Prostate gland (tissue), 2 donors: Measurements from ENCODE around the gene KCNN3. TPM values are rescaled to one million over a fixed set of nuclear protein-coding genes. Genes with fewer than 3 reads are reported as not detected.

Experiments used
- DNase-seq: peaks from one replicate; pipeline ENCODE4 v3.0.0-alpha.2; 2019; ENCODE audit warnings: low spot score
- H3K27ac ChIP-seq, 2 donors: fragments of 200-600 bp; sonication (generic); 2 replicates each; pipeline ENCODE4 v1.5.1; 2017 to 2019
- H3K27me3 ChIP-seq: fragments of 200-600 bp; sonication (generic); replicated peaks from 2 replicates; pipeline ENCODE4 v1.5.1; 2019; ENCODE audit not compliant: insufficient read depth
- H3K36me3 ChIP-seq, 2 donors: fragments of 200-600 bp; sonication (generic); 1 replicate in 1 of 2; 2 replicates in 1 of 2; pipeline versions ENCODE4 v1.5.1 to v1.8.1; 2017 to 2019
- H3K4me1 ChIP-seq: fragments of 200-600 bp; sonication (generic); replicated peaks from 2 replicates; pipeline ENCODE4 v1.5.1; 2019
- H3K4me3 ChIP-seq, 2 donors: fragments of 200-600 bp; sonication (generic); 2 replicates each; pipeline ENCODE4 v1.5.1; 2017 to 2019
- H3K9me3 ChIP-seq: fragments of 200-600 bp; sonication (generic); 2 replicates; pipeline ENCODE4 v1.5.1; 2017
- POLR2A ChIP-seq: fragments of 450-650 bp; IDR thresholded peaks from one replicate; pipeline ENCODE4 v1.6.1; 2016; ENCODE audit warnings: antibody characterized with exemption, mild to moderate bottlenecking
- POLR2AphosphoS5 ChIP-seq: sonication (generic); formaldehyde crosslinking; IDR thresholded peaks from one replicate; pipeline ENCODE4 v1.6.1; 2017; ENCODE audit warnings: antibody characterized with exemption
- WGBS: methylation state at CpG from one replicate; pipeline ENCODE4 v1.1.5; 2018; 5-methylcytosine and 5-hydroxymethylcytosine counted together
- intact Hi-C: fragments of 100-400 bp; cut with DNase I; formaldehyde crosslinking; loops from one replicate; pipeline ENCODE4 v1.14.2; 2022
- total RNA-seq, 2 donors: library from RNA; depleted of rRNA; stranded (reverse); fragments of >200 nt; gene quantifications; one replicate each; pipeline ENCODE4 v1.1.0, GENCODE V29; 2016
- TF ChIP-seq, protein P1 (sequence below), 4 experiments: fragments of 200-600 bp in 2 of 4; fragments of 450-650 bp in 2 of 4; sonication (generic) in 2 of 4; IDR thresholded peaks; 1 replicate in 3 of 4; 2 replicates in 1 of 4; pipeline ENCODE4 v1.5.1; 2016 to 2019; ENCODE audit warnings: antibody characterized with exemption in 4 of 4, mild to moderate bottlenecking in 2 of 4, moderate library complexity in 2 of 4

Gene KCNN3
- total RNA-seq, 2 donors from 2014 or later, result 1.2 to 3.0 TPM

DNA sequence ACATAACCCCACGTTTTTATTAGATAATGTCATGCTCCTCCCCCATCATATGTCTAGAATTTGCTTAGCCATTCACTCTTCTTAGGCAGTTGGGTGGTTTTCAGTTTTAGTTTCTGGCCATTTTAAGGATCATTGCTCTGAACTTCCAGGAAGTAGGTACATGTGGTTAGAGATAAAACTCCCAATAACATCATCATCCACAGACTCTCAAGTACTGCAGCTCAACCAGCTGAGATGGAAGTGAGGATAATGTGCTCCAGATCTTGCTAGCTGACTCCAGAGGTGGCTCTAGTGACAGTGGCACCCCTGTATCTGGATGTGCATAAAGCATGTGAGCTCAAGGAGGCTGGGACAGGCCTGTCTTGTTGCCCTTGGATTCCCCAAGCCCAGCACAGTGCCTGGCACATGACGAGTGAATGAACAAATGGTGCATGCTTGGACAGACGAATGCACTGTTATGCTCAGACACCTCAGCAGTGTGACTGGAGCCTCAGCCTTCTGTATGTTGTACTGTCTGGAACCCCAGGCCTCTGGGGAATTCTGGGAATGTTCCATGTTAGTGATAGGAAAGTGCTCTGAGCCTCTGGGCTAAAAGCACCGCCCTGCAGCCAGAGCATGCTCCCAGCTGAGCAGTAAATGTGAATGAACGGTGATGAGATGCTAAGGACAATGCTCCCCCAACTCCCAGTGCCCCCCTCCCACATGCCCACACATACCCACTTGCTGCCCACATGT, 16.4 kb upstream of the KCNN3 start:
- no peaks in the 10 kb centered on the region for H3K36me3 ChIP-seq
- H3K27ac ChIP-seq, result no peak overlapping the region
- no peak for DNase-seq
- no peak overlapping the region for H3K4me3 ChIP-seq
- no peaks in the 10 kb centered on the region for H3K4me1 ChIP-seq
- 77% methylated on average over 5 of the region's 5 CpGs for WGBS
- H3K9me3 ChIP-seq, result no peaks in the 10 kb centered on the region
- no peaks in the 10 kb centered on the region for H3K27me3 ChIP-seq
- intact Hi-C loops, result no loop called here
- TF ChIP-seq, protein P1, sequence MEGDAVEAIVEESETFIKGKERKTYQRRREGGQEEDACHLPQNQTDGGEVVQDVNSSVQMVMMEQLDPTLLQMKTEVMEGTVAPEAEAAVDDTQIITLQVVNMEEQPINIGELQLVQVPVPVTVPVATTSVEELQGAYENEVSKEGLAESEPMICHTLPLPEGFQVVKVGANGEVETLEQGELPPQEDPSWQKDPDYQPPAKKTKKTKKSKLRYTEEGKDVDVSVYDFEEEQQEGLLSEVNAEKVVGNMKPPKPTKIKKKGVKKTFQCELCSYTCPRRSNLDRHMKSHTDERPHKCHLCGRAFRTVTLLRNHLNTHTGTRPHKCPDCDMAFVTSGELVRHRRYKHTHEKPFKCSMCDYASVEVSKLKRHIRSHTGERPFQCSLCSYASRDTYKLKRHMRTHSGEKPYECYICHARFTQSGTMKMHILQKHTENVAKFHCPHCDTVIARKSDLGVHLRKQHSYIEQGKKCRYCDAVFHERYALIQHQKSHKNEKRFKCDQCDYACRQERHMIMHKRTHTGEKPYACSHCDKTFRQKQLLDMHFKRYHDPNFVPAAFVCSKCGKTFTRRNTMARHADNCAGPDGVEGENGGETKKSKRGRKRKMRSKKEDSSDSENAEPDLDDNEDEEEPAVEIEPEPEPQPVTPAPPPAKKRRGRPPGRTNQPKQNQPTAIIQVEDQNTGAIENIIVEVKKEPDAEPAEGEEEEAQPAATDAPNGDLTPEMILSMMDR (IDR thresholded peaks at IDR 0.05), result no peak
- no peak for TF ChIP-seq POLR2AphosphoS5
- TF ChIP-seq POLR2A, result no peak

DNA sequence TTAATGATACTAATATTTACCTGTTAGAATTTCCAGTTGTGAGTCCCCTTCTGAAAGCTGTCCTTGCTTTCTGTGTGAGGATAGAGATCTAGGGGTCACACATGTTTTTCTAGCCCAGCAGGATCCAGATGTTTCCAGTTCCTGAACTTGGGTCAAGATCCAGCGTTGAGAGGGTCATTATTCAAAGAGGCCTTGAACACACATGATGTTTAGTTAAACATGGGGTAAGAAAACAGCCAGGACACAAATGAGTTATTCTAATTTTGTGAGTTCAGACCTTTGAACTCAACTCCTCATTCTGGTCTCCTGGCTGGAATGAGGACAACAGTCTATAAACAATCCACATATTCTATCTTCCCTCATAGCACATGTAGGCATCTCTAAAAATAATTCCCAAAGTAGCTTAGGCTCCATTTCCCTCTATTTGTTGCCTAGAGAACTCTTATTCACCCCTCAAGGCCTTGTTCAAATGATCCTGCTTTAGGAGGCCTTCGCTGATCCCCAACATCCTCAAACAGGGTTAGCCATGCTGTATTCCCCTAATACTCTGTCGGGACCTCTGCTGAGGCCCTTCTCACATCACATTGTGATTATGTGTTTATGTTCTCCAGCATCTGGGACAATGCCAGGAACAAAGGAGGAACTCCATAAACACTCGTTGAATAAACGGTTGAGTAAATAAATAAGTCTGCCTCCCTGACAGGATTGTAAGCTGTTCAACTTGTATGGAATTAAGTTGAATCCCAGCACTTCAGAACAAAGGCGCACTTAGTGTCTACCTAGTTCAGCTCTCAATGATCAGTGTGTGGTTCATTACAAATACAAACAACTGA, 15.0 kb upstream of the KCNN3 start:
- TF ChIP-seq POLR2A (no peak), POLR2AphosphoS5 (peak; percentile 76)
- Histone ChIP-seq H3K4me1 (no peaks in the 10 kb centered on the region), H3K4me3 (no peak overlapping the region), H3K36me3 (no peaks in the 10 kb centered on the region), H3K27me3 (no peaks in the 10 kb centered on the region), H3K9me3 (no peaks in the 10 kb centered on the region), H3K27ac (peak overlapping the region in 1 of 2 donors; percentile 24)
- intact Hi-C loops, result no loop called here
- DNase-seq, result peak; percentile 43
- 45% methylated on average over 6 of the region's 6 CpGs for WGBS

DNA sequence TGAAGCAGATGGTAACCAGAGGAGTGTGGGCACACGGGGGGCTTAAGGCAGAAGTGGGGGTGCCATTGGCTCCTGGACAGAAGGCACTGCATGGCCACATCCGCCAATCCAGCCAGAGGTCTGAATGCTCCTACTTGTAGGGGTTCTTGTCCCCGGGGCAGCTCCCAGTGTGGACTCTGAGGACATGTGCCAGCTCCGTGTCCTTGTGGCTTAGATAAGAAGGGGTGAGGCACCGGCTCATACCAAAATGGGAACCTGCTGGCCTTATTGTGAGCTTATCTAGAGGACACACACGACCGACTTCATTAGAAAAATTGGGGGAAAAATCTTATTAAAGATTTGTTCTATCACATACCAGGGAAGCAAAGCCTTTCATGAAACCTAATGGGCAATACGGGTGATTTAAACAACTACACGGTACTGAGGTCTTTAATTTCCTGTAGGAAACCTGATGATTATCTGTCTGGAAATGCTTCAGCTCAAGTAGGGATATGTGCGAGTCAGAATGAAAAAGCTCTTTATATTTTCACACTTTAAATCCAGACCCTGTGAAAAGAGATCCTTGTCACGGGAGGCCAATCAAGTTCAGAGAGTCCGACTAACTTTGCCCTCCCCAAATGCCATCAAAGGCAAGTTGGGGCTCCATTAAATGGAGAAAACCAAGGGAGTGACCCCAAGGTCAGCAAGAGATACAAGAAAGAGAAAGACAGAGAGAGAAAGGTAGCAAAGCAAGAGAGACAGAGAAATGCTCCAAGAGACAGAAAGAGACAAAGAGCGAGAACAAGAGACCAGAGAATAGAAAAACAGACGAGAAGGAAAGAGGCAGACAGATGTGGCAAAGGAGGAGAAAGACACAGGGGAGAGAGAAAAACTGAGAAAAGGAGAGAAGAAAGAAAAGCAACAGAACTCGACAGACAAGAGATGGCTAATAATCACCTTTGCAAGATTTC, 14.1 kb upstream of the KCNN3 start:
- intact Hi-C loops, result no loop called here

DNA sequence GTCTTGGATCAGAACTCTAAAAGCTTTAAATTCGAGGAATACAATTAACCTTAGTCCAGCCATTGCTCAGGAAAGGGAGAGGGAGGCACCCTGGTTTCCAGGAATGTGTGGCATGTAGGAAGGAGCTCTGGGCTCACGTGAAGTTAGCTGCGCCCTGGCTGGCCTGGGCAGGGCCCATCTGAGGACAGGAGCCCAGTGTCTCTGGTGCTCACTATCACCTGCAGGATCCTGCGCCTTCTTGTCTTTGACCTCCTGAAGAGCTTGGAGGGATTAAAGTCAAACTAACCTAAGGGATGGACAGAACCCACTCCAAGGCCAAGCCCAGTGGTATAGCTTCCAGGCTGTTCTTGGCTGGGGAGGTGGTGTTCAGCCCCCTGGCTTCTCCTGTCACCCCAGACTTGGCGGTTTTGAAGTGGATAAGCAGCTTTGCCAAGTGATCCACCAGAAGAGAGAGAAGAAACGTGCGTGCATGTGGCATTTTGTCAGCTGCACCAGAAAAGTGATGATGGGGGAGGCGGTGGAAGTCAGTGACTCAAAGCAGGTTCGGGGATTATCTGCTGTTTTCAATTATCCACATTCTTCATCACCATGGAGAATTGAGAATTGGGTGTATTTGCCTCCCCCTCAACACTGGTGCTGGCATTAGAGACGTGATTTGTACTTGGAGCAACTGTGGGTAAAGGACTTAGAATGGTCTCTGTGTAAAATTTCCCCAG, 11.9 kb upstream of the KCNN3 start:
- no peak overlapping the region for H3K4me3 ChIP-seq
- H3K27ac ChIP-seq, result no peak overlapping the region
- H3K27me3 ChIP-seq, result no peaks in the 10 kb centered on the region
- no peaks in the 10 kb centered on the region for H3K4me1 ChIP-seq
- TF ChIP-seq, protein P1 (IDR thresholded peaks at IDR 0.05), result no peak
- no peak for TF ChIP-seq POLR2A
- no peak for TF ChIP-seq POLR2AphosphoS5
- H3K9me3 ChIP-seq, result no peaks in the 10 kb centered on the region
- 75% methylated on average over 10 of the region's 10 CpGs for WGBS
- H3K36me3 ChIP-seq, result no peaks in the 10 kb centered on the region
- no peak for DNase-seq
- intact Hi-C loops, result no loop called here

More for the DNA sequence above, 14.1 kb upstream of the KCNN3 start:
- Histone ChIP-seq H3K27ac (no peak overlapping the region), H3K4me1 (no peaks in the 10 kb centered on the region), H3K36me3 (no peaks in the 10 kb centered on the region), H3K9me3 (no peaks in the 10 kb centered on the region), H3K27me3 (no peaks in the 10 kb centered on the region), H3K4me3 (no peak overlapping the region)
- 79% methylated on average over 15 of the region's 15 CpGs for WGBS
- DNase-seq, result no peak
- TF ChIP-seq POLR2AphosphoS5 (no peak), POLR2A (no peak)
- TF ChIP-seq, protein P1 (IDR thresholded peaks at IDR 0.05), result no peak
